Neural cell (in vitro differentiated cells): Measurements from ENCODE around the gene SEC14L6. TPM values are rescaled to one million over a fixed set of nuclear protein-coding genes. Genes with fewer than 3 reads are reported as not detected.

Source experiments
- H2AFZ ChIP-seq: fragments of 200-600, 300-800 bp; sonication (generic), shearing (Covaris generic); 2 replicates; pipeline ENCODE4 v1.6.0; 2014; ENCODE audit warnings: low read depth, mild to moderate bottlenecking, antibody characterized with exemption, low read length, moderate library complexity
- H3F3A ChIP-seq: fragments of 200-600 bp; shearing (Covaris generic); 2 replicates; pipeline ENCODE4 v1.6.1; 2016; ENCODE audit warnings: mild to moderate bottlenecking, moderate library complexity, mixed read lengths, antibody characterized with exemption, low read length; ENCODE audit not compliant: insufficient read depth, poor library complexity, severe bottlenecking
- H3K27ac ChIP-seq: fragments of 200-600, 300-800 bp; sonication (generic), shearing (Covaris generic); 2 replicates; pipeline ENCODE4 v1.5.1; 2014; ENCODE audit warnings: mild to moderate bottlenecking, low read length, moderate library complexity
- H3K27me3 ChIP-seq: fragments of 300-800, 200-600 bp; sonication (generic), shearing (Covaris generic); 2 replicates; pipeline ENCODE4 v1.6.0; 2014; ENCODE audit warnings: mild to moderate bottlenecking, low read depth, low read length, moderate library complexity; ENCODE audit not compliant: insufficient read depth
- H3K36me3 ChIP-seq: fragments of 300-800, 200-600 bp; sonication (generic), shearing (Covaris generic); 2 replicates; pipeline ENCODE4 v1.5.1; 2014; ENCODE audit warnings: mild to moderate bottlenecking, antibody characterized with exemption, low read length, moderate library complexity; ENCODE audit not compliant: insufficient read depth
- H3K4me2 ChIP-seq: fragments of 300-800, 200-600 bp; sonication (generic), shearing (Covaris generic); 2 replicates; pipeline ENCODE4 v1.6.0; 2014; ENCODE audit warnings: mild to moderate bottlenecking, low read length
- H3K4me3 ChIP-seq: fragments of 300-800, 200-600 bp; sonication (generic), shearing (Covaris generic); 2 replicates; pipeline ENCODE4 v1.5.1; 2014; ENCODE audit warnings: mild to moderate bottlenecking, low read length, moderate library complexity
- H3K79me2 ChIP-seq: fragments of 200-600 bp; shearing (Covaris generic); replicated peaks from 2 replicates; pipeline ENCODE4 v1.6.0; 2014; ENCODE audit warnings: mild to moderate bottlenecking, low read length, moderate library complexity; ENCODE audit not compliant: insufficient read depth
- H3K9ac ChIP-seq: fragments of 300-800, 200-600 bp; sonication (generic), shearing (Covaris generic); 2 replicates; pipeline ENCODE4 v1.6.1; 2016; ENCODE audit warnings: mild to moderate bottlenecking, low read length, mixed read lengths
- H3K9me2 ChIP-seq: fragments of 200-600 bp; shearing (Covaris generic); 2 replicates; pipeline ENCODE4 v1.6.1; 2016; ENCODE audit warnings: mild to moderate bottlenecking, low read length, mixed read lengths; ENCODE audit not compliant: insufficient read depth
- H3K9me3 ChIP-seq: fragments of 200-600, 300-800 bp; sonication (generic), shearing (Covaris generic); 2 replicates; pipeline ENCODE4 v1.6.1; 2016; ENCODE audit warnings: mild to moderate bottlenecking, mixed run types, low read length, moderate library complexity, mixed read lengths
- H4K20me1 ChIP-seq: fragments of 200-600 bp; shearing (Covaris generic); 2 replicates; pipeline ENCODE4 v1.6.1; 2016; ENCODE audit warnings: mild to moderate bottlenecking, mixed run types; ENCODE audit not compliant: insufficient read depth
- EP300 ChIP-seq: fragments of 450-650 bp; conservative IDR thresholded peaks from 2 replicates; pipeline ENCODE4 v1.6.1; 2014; ENCODE audit warnings: antibody characterized with exemption, mild to moderate bottlenecking, moderate library complexity; ENCODE audit not compliant: poor library complexity, severe bottlenecking
- EZH2 ChIP-seq: fragments of 200-600, 300-800 bp; shearing (Covaris generic), sonication (generic); IDR thresholded peaks from 2 replicates; pipeline ENCODE4 v1.6.1; 2014; ENCODE audit warnings: antibody characterized with exemption, low read length, borderline replicate concordance, mild to moderate bottlenecking; ENCODE audit not compliant: insufficient read depth, poor library complexity, severe bottlenecking
- MXI1 ChIP-seq: fragments of 450-650 bp; conservative IDR thresholded peaks from 2 replicates; pipeline ENCODE4 v1.6.1; 2014; ENCODE audit warnings: antibody characterized with exemption, mild to moderate bottlenecking; ENCODE audit not compliant: poor library complexity, severe bottlenecking
- POLR2AphosphoS5 ChIP-seq: IDR thresholded peaks from 2 replicates; pipeline ENCODE4 v1.6.1; 2012
- RAD21 ChIP-seq: fragments of 450-650 bp; conservative IDR thresholded peaks from 2 replicates; pipeline ENCODE4 v1.6.1; 2014; ENCODE audit warnings: antibody characterized with exemption, mild to moderate bottlenecking, moderate library complexity
- SMC3 ChIP-seq: fragments of 450-650 bp; conservative IDR thresholded peaks from 2 replicates; pipeline ENCODE4 v1.6.1; 2014; ENCODE audit warnings: antibody characterized with exemption, mild to moderate bottlenecking, moderate library complexity; ENCODE audit not compliant: poor library complexity
- TAF1 ChIP-seq: IDR thresholded peaks from 2 replicates; pipeline ENCODE4 v1.6.1; 2012; ENCODE audit warnings: low read depth
- polyA plus RNA-seq: library from polyadenylated mRNA; depleted of rRNA; stranded (reverse); fragments of >200 nt; gene quantifications from 2 replicates; pipeline ENCODE4 v1.2.3, GENCODE V29; 2014
- TF ChIP-seq, protein P1 (sequence below): fragments of 450-650 bp; IDR thresholded peaks from 2 replicates; pipeline ENCODE4 v1.5.1; 2014; ENCODE audit warnings: antibody characterized with exemption, mild to moderate bottlenecking, moderate library complexity; ENCODE audit not compliant: poor library complexity, severe bottlenecking
- TF ChIP-seq, protein P2 (sequence below): IDR thresholded peaks from 2 replicates; pipeline ENCODE4 v1.6.1; 2012; ENCODE audit warnings: borderline replicate concordance

SEC14L6 gene
- polyA plus RNA-seq, 1 donor from 2014 or later = not detected

DNA sequence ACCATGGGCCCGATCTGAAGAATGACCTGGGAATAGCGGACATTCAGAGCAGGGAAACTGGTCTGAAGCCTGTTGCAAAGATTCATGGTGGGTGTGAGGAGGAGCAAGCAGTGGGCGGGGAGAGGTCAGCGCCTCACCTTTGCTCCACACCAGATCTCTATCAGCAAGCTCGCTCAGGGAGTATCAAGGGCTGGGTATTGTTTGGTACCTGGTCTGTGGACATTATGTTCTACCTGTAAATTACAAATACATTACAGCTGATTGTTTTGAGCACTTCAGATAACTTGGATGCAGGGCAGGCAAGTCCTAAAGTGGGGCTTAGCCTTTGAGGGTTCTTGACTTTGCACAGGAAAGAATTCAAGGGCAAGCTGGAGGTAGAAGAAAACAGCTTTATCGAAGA, 30.3 kb downstream of the SEC14L6 start:
- Histone ChIP-seq H3K79me2 (no peaks in the 10 kb centered on the region), H3K9me2 (no peaks in the 10 kb centered on the region), H3K27me3 (no peaks in the 10 kb centered on the region), H3K9ac (no peak overlapping the region), H2AFZ (no peak overlapping the region), H3K4me2 (no peak overlapping the region), H4K20me1 (no peaks in the 10 kb centered on the region), H3K4me3 (no peak overlapping the region), H3K27ac (no peak overlapping the region), H3F3A (no peaks in the 10 kb centered on the region), H3K36me3 (no peaks in the 10 kb centered on the region), H3K9me3 (no peaks in the 10 kb centered on the region)
- TF ChIP-seq EP300 = no peak
- TF ChIP-seq TAF1 = no peak
- TF ChIP-seq POLR2AphosphoS5 = no peak
- no peak for TF ChIP-seq RAD21
- TF ChIP-seq SMC3 = no peak
- TF ChIP-seq, protein P1, sequence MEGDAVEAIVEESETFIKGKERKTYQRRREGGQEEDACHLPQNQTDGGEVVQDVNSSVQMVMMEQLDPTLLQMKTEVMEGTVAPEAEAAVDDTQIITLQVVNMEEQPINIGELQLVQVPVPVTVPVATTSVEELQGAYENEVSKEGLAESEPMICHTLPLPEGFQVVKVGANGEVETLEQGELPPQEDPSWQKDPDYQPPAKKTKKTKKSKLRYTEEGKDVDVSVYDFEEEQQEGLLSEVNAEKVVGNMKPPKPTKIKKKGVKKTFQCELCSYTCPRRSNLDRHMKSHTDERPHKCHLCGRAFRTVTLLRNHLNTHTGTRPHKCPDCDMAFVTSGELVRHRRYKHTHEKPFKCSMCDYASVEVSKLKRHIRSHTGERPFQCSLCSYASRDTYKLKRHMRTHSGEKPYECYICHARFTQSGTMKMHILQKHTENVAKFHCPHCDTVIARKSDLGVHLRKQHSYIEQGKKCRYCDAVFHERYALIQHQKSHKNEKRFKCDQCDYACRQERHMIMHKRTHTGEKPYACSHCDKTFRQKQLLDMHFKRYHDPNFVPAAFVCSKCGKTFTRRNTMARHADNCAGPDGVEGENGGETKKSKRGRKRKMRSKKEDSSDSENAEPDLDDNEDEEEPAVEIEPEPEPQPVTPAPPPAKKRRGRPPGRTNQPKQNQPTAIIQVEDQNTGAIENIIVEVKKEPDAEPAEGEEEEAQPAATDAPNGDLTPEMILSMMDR = no peak
- no peak for TF ChIP-seq MXI1
- TF ChIP-seq, protein P2, sequence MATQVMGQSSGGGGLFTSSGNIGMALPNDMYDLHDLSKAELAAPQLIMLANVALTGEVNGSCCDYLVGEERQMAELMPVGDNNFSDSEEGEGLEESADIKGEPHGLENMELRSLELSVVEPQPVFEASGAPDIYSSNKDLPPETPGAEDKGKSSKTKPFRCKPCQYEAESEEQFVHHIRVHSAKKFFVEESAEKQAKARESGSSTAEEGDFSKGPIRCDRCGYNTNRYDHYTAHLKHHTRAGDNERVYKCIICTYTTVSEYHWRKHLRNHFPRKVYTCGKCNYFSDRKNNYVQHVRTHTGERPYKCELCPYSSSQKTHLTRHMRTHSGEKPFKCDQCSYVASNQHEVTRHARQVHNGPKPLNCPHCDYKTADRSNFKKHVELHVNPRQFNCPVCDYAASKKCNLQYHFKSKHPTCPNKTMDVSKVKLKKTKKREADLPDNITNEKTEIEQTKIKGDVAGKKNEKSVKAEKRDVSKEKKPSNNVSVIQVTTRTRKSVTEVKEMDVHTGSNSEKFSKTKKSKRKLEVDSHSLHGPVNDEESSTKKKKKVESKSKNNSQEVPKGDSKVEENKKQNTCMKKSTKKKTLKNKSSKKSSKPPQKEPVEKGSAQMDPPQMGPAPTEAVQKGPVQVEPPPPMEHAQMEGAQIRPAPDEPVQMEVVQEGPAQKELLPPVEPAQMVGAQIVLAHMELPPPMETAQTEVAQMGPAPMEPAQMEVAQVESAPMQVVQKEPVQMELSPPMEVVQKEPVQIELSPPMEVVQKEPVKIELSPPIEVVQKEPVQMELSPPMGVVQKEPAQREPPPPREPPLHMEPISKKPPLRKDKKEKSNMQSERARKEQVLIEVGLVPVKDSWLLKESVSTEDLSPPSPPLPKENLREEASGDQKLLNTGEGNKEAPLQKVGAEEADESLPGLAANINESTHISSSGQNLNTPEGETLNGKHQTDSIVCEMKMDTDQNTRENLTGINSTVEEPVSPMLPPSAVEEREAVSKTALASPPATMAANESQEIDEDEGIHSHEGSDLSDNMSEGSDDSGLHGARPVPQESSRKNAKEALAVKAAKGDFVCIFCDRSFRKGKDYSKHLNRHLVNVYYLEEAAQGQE = no peak
- TF ChIP-seq EZH2 = no peak

DNA sequence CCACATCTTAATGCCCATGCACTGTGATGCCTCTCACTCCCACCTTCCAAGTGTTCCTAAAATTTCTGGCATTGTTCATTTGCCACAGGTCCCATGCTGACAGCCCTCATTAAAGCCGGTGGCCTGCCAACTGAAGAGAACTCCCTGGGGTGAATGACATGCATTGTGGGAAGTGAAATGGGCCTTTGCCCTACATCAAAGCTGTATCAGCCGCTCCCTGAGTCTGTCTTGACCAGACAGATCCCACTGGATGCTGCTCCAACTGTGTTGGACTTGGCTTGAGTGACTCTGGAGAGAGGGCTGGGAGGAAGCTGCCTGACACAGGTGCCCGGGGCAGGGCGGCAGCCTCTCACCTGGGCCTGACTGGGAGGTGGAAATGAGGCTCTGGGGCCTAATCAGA, 32.3 kb downstream of the SEC14L6 start:
- Histone ChIP-seq H2AFZ (no peak overlapping the region), H4K20me1 (no peaks in the 10 kb centered on the region), H3K27ac (no peak overlapping the region), H3K36me3 (no peaks in the 10 kb centered on the region), H3K79me2 (no peaks in the 10 kb centered on the region), H3K9me3 (no peaks in the 10 kb centered on the region), H3K9ac (no peak overlapping the region), H3K27me3 (no peaks in the 10 kb centered on the region), H3K4me3 (no peak overlapping the region), H3F3A (no peaks in the 10 kb centered on the region), H3K4me2 (no peak overlapping the region), H3K9me2 (no peaks in the 10 kb centered on the region)
- TF ChIP-seq RAD21 (no peak), TAF1 (no peak), MXI1 (no peak), POLR2AphosphoS5 (no peak)
- TF ChIP-seq, protein P1 = no peak
- TF ChIP-seq, protein P2 = no peak
